GM21786 (cell line): ENCODE measurements around the gene PI4KB.

Experiments
- ATAC-seq: cut with Tn5 transposase; IDR thresholded peaks from one replicate; pipeline ENCODE4 v1.9.1; 2021; ENCODE audit not compliant: unreplicated experiment

The PI4KB gene

GRCh38 chr1:151311589-151312331, 15.5 kb downstream of the PI4KB start:
- no peak for ATAC-seq

DNA sequence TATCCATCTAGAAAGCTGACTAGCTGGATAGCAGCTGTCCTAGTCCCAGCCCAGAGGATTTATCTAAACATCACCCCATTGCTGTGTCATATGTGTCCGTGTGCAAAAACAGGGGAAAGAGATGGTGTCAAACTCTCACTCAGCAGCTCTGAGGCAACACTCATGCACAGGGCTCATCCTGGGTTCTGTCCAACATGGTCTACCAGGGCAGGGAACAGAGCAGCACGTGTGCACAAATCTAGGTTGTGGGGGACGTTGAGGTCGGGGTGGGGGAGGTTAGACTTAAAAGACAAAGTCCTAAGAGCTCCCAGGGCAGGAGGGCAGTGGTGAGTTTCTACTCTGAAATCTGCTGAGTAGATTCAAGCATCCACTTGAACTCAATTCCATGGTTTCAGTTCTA, 16.2 kb downstream of the PI4KB start:
- ATAC-seq = no peak

- no peak for ATAC-seq
Observed at GRCh38 chr1:151309811-151310323, 17.3 kb downstream of the PI4KB start.

GRCh38 chr1:151294742-151295462, 32.3 kb downstream of the PI4KB start:
- no peak for ATAC-seq

DNA sequence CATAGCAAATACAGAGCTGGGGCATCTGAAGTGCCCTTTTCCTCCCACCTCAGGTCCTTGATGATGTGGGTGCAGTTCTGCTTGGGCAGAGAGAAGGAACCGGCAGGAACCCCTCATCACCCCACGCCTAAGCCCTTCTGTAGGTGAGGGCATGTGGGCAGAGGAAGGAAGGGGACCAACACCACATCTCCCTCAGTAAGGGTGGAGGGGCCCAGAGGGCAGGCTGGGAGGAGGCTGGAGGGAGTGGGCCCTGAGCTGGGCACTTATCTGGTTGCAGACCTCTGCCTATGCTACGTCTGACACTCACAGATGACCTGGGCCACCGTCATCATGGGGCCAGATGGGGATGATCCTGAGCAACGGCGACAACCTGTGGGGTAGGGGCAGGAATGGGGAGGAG, 34.1 kb downstream of the PI4KB start:
- no peak for ATAC-seq

- no peak for ATAC-seq
Observed at GRCh38 chr1:151292207-151293030, 34.8 kb downstream of the PI4KB start.

- ATAC-seq = no peak
Observed at GRCh38 chr1:151290709-151291303, 36.4 kb downstream of the PI4KB start.

DNA sequence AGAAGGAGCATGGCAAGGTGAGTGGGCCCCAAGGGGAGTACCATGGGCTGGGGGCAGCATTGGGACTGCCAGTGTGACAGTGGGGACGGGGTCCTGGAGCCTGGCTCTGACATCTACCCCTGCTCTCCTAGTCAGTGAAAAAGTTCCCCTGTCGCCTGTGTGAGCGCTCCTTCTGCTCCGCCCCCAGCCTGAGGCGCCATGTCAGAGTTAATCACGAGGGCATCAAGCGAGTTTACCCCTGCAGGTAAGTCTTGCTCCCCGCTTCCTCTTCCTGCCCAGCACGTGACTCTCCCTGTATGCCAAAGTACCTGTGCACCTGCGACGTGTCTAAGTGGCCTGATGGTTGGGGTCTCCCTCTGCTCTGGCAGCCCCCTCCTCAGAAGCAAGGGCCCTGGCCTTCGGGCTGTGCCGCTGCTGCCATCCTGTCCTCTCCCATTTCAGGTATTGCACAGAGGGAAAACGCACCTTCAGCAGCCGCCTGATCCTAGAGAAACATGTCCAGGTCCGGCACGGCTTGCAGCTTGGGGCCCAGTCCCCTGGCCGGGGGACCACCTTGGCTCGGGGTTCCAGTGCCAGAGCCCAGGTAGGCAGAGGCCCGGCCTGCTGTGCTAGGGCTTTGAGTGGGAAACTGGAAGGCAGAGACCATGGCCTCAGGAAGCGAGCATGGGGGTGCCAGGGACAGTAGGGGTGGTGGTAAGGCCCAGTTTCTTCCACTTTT, 37.1 kb downstream of the PI4KB start:
- ATAC-seq = no peak

- ATAC-seq = no peak
Observed at GRCh38 chr1:151289080-151289935, 37.9 kb downstream of the PI4KB start.

GRCh38 chr1:151288502-151288901, 38.7 kb downstream of the PI4KB start:
- ATAC-seq = no peak

- ATAC-seq = no peak
Observed at GRCh38 chr1:151287767-151288500, 39.3 kb downstream of the PI4KB start.

- no peak for ATAC-seq
Observed at GRCh38 chr1:151287341-151287699, 39.9 kb downstream of the PI4KB start.

- ATAC-seq = no peak
Observed at GRCh38 chr1:151286619-151287340, 40.4 kb downstream of the PI4KB start.

DNA sequence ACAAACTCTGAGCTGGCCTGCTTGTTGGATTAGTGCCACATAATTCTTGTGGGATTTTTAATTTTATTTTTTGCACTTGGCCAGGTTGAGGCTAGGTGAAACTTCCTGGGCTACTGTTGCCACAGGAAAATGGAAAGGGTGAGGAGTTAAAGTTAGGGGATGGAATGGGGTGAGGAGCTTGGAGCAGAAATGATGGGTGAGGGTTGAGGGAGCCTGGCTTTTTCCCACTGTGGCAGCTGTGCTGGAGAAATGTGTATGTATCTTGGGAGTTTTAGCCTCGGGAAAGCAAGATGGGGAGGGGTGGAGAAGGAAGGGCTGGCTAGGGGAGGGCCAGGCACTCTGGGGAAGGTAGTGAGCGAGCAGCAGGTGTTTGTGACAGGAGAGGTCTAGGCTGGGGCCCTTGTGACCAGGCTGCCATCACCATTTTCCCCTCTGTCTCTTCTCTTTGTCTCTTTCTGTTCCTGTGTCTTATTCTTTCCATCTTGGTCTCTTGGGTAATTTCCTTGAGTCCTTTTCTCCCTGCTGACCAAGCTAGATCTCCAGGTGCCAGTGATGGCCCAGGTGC, 43.1 kb downstream of the PI4KB start:
- ATAC-seq = no peak

- no peak for ATAC-seq
Observed at GRCh38 chr1:151282883-151283725, 44.1 kb downstream of the PI4KB start.

- peak; percentile 90 for ATAC-seq
Observed at GRCh38 chr1:151281969-151282882, 45.0 kb downstream of the PI4KB start, which contains the start of gene ZNF687. ZNF687 (plus strand) TSS chr1:151282299; CDS start chr1:151286292, 3,993 bp downstream.
